Lower leg skin (tissue), 3 donors: ENCODE results near the gene ICA1.
"Not testable (repeated sequence)": the region's sequence is repeated elsewhere in the genome, so short reads cannot be mapped to it uniquely, and the experiment has no call there.

Experiments
- CTCF ChIP-seq, 3 donors: fragments of 450-650 bp; IDR thresholded peaks; one replicate each; pipeline ENCODE4 v1.5.1; 2016; ENCODE audit warnings: antibody characterized with exemption in 3 of 3, mild to moderate bottlenecking in 3 of 3, moderate library complexity in 2 of 3
- POLR2A ChIP-seq, 2 donors: fragments of 450-650 bp; IDR thresholded peaks; one replicate each; pipeline ENCODE4 v1.6.1; 2016 to 2017; ENCODE audit warnings: antibody characterized with exemption in 2 of 2, mild to moderate bottlenecking in 1 of 2, moderate library complexity in 1 of 2

DNA sequence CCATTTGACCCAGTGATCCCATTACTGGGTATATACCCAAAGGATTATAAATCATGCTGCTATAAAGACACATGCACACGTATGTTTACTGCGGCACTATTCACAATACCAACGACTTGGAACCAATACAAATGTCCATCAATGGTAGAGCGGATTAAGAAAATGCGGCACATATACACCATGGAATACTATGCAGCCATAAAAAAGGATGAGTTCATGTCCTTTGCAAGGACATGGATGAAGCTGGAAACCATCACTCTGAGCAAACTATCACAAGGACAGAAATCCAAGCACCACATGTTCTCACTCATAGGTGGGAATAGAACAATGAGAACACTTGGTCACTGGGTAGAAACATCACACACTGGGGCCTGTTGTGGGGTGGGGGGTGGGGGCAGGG lies 16.9 kb downstream of the ICA1 start:
- not testable (repeated sequence) for TF ChIP-seq POLR2A, CTCF (IDR thresholded peaks at IDR 0.05)
